ENCODE data around the gene CD207. TPM values are rescaled to one million over a fixed set of nuclear protein-coding genes. Genes with fewer than 3 reads are reported as not detected.

Gene CD207
- total and polyA plus RNA-seq, 5 donors = 0.18 to 0.23 (median 0.20) TPM; not detected in 1

DNA sequence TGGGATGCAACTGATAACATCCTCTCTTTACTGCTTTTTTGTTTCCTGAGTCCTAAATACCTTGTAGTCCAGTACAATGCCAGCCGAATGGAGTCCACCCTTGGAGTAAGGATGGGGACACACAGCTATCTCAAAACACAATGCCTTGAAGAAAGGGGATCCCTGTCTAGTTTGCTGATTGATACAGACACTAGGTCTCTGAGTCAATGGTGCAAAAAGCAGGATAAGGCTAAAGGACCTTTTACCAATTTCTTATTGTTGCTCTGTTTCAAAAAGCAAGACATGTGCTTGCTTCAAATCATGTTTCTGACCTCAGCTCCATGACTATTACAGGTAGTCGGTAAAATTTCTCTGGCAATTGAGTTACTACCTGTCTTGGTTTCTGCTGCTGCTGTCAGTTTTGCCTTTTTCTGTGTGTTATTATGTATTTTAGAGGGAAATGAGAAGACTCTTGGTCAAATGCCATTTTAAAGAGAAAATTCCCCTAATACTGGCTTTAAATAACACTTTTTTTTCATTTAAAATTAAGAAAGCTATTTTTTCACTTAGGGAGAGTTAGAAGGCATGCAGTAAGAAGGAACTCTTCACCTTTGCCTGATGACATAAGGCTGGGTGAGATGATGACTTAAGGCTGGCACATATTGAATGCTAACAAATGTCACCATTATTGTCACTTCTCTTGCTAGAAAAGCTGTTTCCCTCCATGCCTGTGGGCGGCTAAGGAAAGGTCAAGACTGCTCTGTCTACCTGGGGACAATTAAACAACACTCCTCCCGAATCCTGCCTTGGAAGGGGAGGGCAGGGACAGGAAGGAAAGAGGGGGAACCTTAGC is 40.2 kb downstream of the CD207 start:
- 68% methylated on average over 4 of the region's 4 CpGs for WGBS
- H3K27ac ChIP-seq (ENCODE audit: low read length) = no peak overlapping the region
- H3K9me3 ChIP-seq (ENCODE audit: control insufficient read depth, low read length) = no peaks in the 10 kb centered on the region
- DNase-seq (no peak), ATAC-seq (no peak)
- no peaks in the 10 kb centered on the region for H3K4me1 ChIP-seq (ENCODE audit: control insufficient read depth, insufficient read depth, low read length)
- H3K27me3 ChIP-seq (ENCODE audit: control insufficient read depth, insufficient read depth) = no peaks in the 10 kb centered on the region
- intact Hi-C loops (cut with DNase I) = no loop called here
- no peak overlapping the region for H3K4me3 ChIP-seq (ENCODE audit: low read length)

DNA sequence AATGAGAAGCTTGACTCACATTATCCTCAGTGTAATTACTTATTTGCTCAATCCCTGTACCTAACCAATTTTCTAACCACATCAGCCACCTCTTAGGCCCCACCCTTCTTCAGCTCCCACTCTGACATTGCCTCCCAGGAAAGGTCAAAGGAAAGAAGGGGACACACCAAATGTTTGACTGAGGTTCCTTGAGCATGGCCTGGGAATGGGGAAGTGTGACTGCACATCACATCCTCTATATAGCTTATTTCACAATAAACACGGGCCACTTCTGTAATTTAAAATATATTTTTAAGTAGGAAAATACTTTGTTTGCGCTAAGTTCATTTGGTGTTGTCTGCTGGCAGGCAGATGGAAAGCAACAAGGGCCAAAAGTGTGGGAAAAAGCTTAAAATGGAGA is 42.2 kb downstream of the CD207 start:
- H3K4me1 ChIP-seq (ENCODE audit: control insufficient read depth, insufficient read depth, low read length) = no peaks in the 10 kb centered on the region
- intact Hi-C loops (cut with DNase I) = loop anchor here in 2 of 4 donors (5.0 kb wide), 1 partner anchor 154 kb away; no protein-coding TSS in a partner anchor
- WGBS = 77% methylated on average over 2 of the region's 2 CpGs
- H3K9me3 ChIP-seq (ENCODE audit: control insufficient read depth, low read length) = no peaks in the 10 kb centered on the region
- H3K4me3 ChIP-seq (ENCODE audit: low read length) = no peak overlapping the region
- no peaks in the 10 kb centered on the region for H3K27me3 ChIP-seq (ENCODE audit: control insufficient read depth, insufficient read depth)
- DNase-seq (no peak), ATAC-seq (no peak)
- no peak overlapping the region for H3K27ac ChIP-seq (ENCODE audit: low read length)

DNA sequence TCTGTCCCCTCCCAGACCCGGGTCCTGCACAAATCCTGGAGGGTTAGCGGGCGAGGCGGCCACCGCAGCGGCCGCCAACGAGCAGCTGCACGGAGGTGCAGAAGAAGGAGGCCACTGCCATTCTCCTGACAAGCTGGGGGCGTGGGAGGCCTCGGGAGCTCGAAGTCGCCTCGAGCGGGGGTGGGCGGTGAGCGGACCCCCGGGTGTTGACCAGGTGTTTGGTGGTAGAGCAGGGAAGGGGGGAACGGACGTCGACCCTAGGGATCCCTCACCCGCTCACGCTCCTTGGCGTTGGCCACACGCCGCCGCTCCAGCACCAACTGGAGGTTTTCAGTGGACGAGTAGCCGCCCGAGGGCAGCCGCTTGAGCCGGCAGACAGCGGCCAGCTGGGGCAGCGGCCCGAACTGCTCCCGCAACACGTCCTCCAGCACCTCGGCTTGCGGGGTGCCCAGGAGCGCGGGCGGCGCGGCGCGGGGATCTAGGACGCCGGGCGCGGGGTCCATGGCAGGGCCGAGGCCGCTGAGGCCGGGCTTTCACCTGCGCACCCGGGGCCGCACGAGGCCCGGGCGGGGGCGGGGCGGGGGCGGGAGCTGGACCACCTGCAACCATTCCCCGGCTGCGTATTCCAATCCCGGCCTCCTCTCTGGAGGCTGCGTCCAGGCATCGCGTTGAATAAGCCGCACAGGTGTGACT is 45.3 kb downstream of the CD207 start, which contains the start of gene FIGLA:
TSS of gene FIGLA (minus strand) at position 508 of the 693 bp plus-strand sequence. CDS start at position 503, 5 bp downstream.
- Histone ChIP-seq H3K27ac (ENCODE audit: low read length) (no peak within 1 kb of the TSS), H3K27me3 (ENCODE audit: control insufficient read depth, insufficient read depth) (peaks cover 3% of the 10 kb centered on the region), H3K4me3 (ENCODE audit: low read length) (peak within 1 kb of the TSS; percentile 38), H3K4me1 (ENCODE audit: control insufficient read depth, insufficient read depth, low read length) (no peaks in the 10 kb centered on the region), H3K9me3 (ENCODE audit: control insufficient read depth, low read length) (no peaks in the 10 kb centered on the region)
- intact Hi-C loops (cut with DNase I) = loop anchor here in 2 of 4 donors (5.0 kb wide), 1 partner anchor 157 kb away; no protein-coding TSS in a partner anchor
- ATAC-seq = peak; percentile 20 to 48
- peak in 2 of 3 donors; percentile 50 to 57 for DNase-seq
- 3% methylated on average over 69 of the region's 69 CpGs for WGBS

DNA sequence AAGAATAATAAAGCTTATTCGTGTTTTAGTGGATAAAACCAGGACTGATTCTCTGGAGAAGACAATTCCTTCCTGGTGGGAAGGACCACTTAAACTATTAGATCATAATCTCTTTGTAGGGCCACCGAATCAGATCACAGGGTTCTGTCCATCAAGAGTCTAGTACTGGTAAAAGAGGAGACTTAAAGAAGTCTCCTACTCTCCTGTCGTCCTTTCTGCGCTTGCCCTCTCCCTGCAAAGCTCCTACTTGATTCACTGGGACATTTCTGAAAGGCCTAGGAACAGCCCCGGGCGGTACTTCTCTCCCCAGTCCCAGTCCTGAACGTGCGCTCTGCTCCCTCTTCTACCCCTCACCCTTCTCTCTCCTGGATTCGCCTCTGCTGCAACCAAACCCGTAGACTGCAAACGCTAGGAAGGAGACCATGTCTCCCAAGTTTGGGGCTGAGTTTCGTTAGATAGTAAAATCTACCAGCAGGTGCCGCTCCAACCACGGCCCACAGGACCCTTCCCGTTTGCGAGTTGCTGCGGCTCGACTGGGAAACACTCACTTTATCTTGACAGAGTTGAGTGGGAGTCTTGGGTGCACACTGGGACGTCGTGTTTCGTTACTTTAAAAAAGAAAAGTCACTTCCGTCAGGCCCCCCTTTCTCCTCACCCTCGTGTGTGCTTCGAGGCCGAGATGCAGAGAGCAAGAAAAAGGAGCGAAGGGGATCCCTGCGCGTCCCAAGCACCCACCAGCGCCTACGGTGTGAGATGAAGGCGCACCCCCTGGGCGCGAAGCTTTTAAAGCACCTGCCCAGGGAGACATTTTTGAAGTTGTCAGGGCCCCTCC is 46.1 kb downstream of the CD207 start:
- WGBS = 4% methylated on average over 33 of the region's 33 CpGs
- intact Hi-C loops (cut with DNase I) = loop anchor here in 2 of 4 donors (5.0 kb wide), 1 partner anchor 158 kb away; no protein-coding TSS in a partner anchor
- no peak overlapping the region for H3K27ac ChIP-seq (ENCODE audit: low read length)
- H3K4me1 ChIP-seq (ENCODE audit: control insufficient read depth, insufficient read depth, low read length) = no peaks in the 10 kb centered on the region
- ATAC-seq = peak; percentile 75 to 89
- H3K9me3 ChIP-seq (ENCODE audit: control insufficient read depth, low read length) = no peaks in the 10 kb centered on the region
- peak overlapping the region; percentile 38 for H3K4me3 ChIP-seq (ENCODE audit: low read length)
- peak; percentile 60 to 82 (median 76) for DNase-seq
- peaks cover 3% of the 10 kb centered on the region for H3K27me3 ChIP-seq (ENCODE audit: control insufficient read depth, insufficient read depth)

DNA sequence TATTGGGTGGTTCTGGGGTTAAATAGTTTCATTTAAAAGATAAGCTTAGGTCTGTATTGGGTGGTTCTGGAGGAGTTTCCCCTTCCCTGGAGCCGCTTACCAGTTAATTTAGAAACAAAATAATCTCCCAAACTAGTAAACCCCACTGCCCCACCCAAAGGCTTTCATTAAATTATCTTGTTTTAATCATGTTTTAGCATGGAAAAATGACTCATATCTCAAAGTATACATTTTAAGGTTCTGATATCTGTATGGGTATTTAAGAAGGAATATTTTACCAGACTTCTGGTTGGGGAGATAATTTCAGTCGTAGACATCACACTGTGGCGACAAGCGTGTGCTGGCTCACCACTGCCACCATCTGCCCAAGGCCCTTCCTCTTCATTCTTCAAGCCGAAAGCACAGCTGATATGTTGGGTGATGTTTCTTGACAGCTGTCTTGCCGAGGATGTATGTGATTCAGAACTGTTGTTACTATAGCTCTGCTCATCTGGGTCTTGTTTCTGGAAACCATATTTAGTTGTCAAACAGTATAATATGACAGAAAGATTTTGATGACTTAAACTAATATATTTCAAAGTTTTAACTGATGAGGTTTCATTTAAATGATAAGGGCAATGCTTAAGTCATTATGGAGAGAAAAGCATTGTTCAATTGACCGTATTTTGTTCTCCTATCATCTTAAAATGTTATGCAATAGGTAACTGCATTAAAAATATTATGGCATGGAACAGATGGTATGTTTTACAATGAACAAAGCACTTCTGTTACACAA is 50.3 kb downstream of the CD207 start:
- DNase-seq (peak in 1 of 3 donors; percentile 52), ATAC-seq (no peak)
- Histone ChIP-seq H3K27ac (ENCODE audit: low read length) (no peak overlapping the region), H3K4me1 (ENCODE audit: control insufficient read depth, insufficient read depth, low read length) (no peaks in the 10 kb centered on the region), H3K27me3 (ENCODE audit: control insufficient read depth, insufficient read depth) (peaks cover 3% of the 10 kb centered on the region), H3K4me3 (ENCODE audit: low read length) (no peak overlapping the region), H3K9me3 (ENCODE audit: control insufficient read depth, low read length) (no peaks in the 10 kb centered on the region)
- 21% methylated on average over 7 of the region's 7 CpGs for WGBS
- intact Hi-C loops (cut with DNase I) = no loop called here

DNA sequence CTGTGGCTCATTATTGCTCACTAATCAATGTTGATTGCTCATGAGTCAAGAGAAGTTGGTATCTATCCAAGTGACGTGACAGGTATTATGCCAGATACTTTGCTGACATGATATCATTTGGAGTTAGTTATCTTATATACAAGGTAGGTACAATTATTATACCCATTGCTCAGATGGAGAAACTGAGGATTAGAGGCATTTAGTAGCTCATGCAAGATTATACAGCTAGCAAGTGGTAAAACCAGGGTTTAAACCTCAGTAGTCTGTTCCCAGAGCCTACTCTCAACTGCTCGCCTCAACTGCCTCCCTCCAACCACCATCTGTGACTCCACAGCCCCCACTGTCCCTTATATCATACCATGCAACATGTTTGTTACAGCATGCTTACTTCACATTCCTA is 51.3 kb downstream of the CD207 start:
- H3K27me3 ChIP-seq (ENCODE audit: control insufficient read depth, insufficient read depth) = peaks cover 3% of the 10 kb centered on the region
- WGBS = 87% methylated on average over 2 of the region's 2 CpGs
- H3K9me3 ChIP-seq (ENCODE audit: control insufficient read depth, low read length) = no peaks in the 10 kb centered on the region
- ATAC-seq = no peak
- H3K4me3 ChIP-seq (ENCODE audit: low read length) = no peak overlapping the region
- no peak overlapping the region for H3K27ac ChIP-seq (ENCODE audit: low read length)
- H3K4me1 ChIP-seq (ENCODE audit: control insufficient read depth, insufficient read depth, low read length) = no peaks in the 10 kb centered on the region
- DNase-seq = no peak
- intact Hi-C loops (cut with DNase I) = loop anchor here in 1 of 4 donors (5.0 kb wide), 1 partner anchor 127 kb away; no protein-coding TSS in a partner anchor

Other genes with a start within 250 kb of the CD207 start
- gene ADD2, start 67.6 kb downstream of the CD207 start, total RNA-seq = 1 to 10 TPM in 1 of 4 donors, under 1 TPM in 3; 0.40 to 1.3 (median 0.60) TPM
- 0.45 TPM for gene ADD2, start 67.6 kb downstream of the CD207 start, polyA plus RNA-seq
- not detected for gene FIGLA, start 45.2 kb downstream of the CD207 start, total RNA-seq
- gene FIGLA, start 45.2 kb downstream of the CD207 start, polyA plus RNA-seq = not detected
- gene CLEC4F, start 15.2 kb downstream of the CD207 start, total RNA-seq = under 1 TPM in 3 of 4 donors, not detected in 1; 0.12 to 0.40 (median 0.17) TPM
- 0.36 TPM for gene CLEC4F, start 15.2 kb downstream of the CD207 start, polyA plus RNA-seq
- 1 to 10 TPM in 1 of 4 donors, under 1 TPM in 2, not detected in 1; 0.37 to 1.0 (median 0.65) TPM for gene VAX2, start 64.8 kb upstream of the CD207 start, total RNA-seq
- gene VAX2, start 64.8 kb upstream of the CD207 start, polyA plus RNA-seq = 1.2 TPM
- under 1 TPM in 2 of 4 donors, not detected in 2; 0.26 to 0.84 TPM for gene ATP6V1B1, start 100.1 kb upstream of the CD207 start, total RNA-seq
- 0.93 TPM for gene ATP6V1B1, start 100.1 kb upstream of the CD207 start, polyA plus RNA-seq
- 1 to 10 TPM in 3 of 4 donors, under 1 TPM in 1; 0.71 to 3.1 (median 1.1) TPM for gene ANKRD53, start 142.8 kb upstream of the CD207 start, total RNA-seq
- gene ANKRD53, start 142.8 kb upstream of the CD207 start, polyA plus RNA-seq = 1.3 TPM
- gene TEX261, start 159.1 kb upstream of the CD207 start, total RNA-seq = 10 to 100 TPM; 43.4 to 59.4 (median 51.0) TPM
- gene TEX261, start 159.1 kb upstream of the CD207 start, polyA plus RNA-seq = 37.7 TPM
- gene NAGK, start 232.8 kb upstream of the CD207 start, total RNA-seq = 10 to 100 TPM; 50.1 to 63.1 (median 57.8) TPM
- gene NAGK, start 232.8 kb upstream of the CD207 start, polyA plus RNA-seq = 53.5 TPM